Transverse colon (tissue), 4 donors: ENCODE results near the gene TYMS. TPM values are rescaled to one million over a fixed set of nuclear protein-coding genes. Genes with fewer than 3 reads are reported as not detected.

Experiments used
- DNase-seq: peaks from one replicate; pipeline ENCODE4 v3.0.0-alpha.2; 2019
- H3K27ac ChIP-seq, 4 donors: fragments of 200-600 bp; sonication (generic); 2 replicates each; pipeline ENCODE4 v1.5.1; 2016 to 2018; ENCODE audit warnings: inconsistent platforms in 4 of 4
- H3K27me3 ChIP-seq: fragments of 200-600 bp; sonication (generic); 2 replicates; pipeline ENCODE4 v1.5.1; 2017; ENCODE audit warnings: inconsistent platforms
- H3K36me3 ChIP-seq, 4 donors: fragments of 200-600 bp; sonication (generic); 2 replicates each; pipeline ENCODE4 v1.5.1; 2017 to 2019; ENCODE audit warnings: inconsistent platforms in 4 of 4
- H3K4me1 ChIP-seq, 4 donors: fragments of 200-600 bp; sonication (generic); 2 replicates each; pipeline ENCODE4 v1.5.1; 2017 to 2020; ENCODE audit warnings: inconsistent platforms in 4 of 4
- H3K4me3 ChIP-seq, 4 donors: fragments of 200-600 bp; sonication (generic); 1 replicate in 1 of 4; 2 replicates in 3 of 4; pipeline versions ENCODE4 v1.5.1 to v1.6.1; 2017 to 2019; ENCODE audit warnings: inconsistent platforms in 4 of 4
- H3K9me3 ChIP-seq, 2 donors: fragments of 200-600 bp; sonication (generic); 2 replicates each; pipeline ENCODE4 v1.5.1; 2017 to 2019; ENCODE audit warnings: inconsistent platforms in 2 of 2
- EP300 ChIP-seq: sonication (generic); formaldehyde crosslinking; IDR thresholded peaks from one replicate; pipeline ENCODE4 v1.6.1; 2017; ENCODE audit warnings: antibody characterized with exemption, low read depth
- POLR2A ChIP-seq: fragments of 450-650 bp; IDR thresholded peaks from one replicate; pipeline ENCODE4 v1.6.1; 2016; ENCODE audit warnings: antibody characterized with exemption, mild to moderate bottlenecking, moderate library complexity
- POLR2AphosphoS5 ChIP-seq, 3 donors: sonication (generic); formaldehyde crosslinking; IDR thresholded peaks; one replicate each; pipeline ENCODE4 v1.6.1; 2016; ENCODE audit warnings: antibody characterized with exemption in 3 of 3
- WGBS, 2 donors: methylation state at CpG; one replicate each; pipeline ENCODE4 v1.1.5; 2018; ENCODE audit warnings: low coverage in 1 of 2; 5-methylcytosine and 5-hydroxymethylcytosine counted together
- in situ Hi-C, 4 donors: fragments of 200-750 bp; cut with MboI; loops; one replicate each; pipeline versions ENCODE4 v1.15.0 to v1.15.1; 2017; ENCODE audit warnings: low sequenced_read_pairs in 3 of 4, low pct_ligation_motif_present in 1 of 4, low pct_unique_long_range_greater_than_20kb in 1 of 4
- intact Hi-C: fragments of 100-400 bp; cut with DNase I; formaldehyde crosslinking; loops from one replicate; pipeline ENCODE4 v1.15.1; 2023; ENCODE audit warnings: low total_unique reads
- total RNA-seq, 4 donors: library from RNA; depleted of rRNA; stranded (reverse); fragments of >200 nt; gene quantifications; one replicate each; pipeline ENCODE4 v1.1.0, GENCODE V29; 2016
- TF ChIP-seq, protein P1 (sequence below), 5 experiments: fragments of 200-600 bp in 3 of 5; fragments of 450-650 bp in 2 of 5; sonication (generic) in 3 of 5; IDR thresholded peaks; 1 replicate in 2 of 5; 2 replicates in 3 of 5; pipeline ENCODE4 v1.5.1; 2016 to 2017; ENCODE audit warnings: antibody characterized with exemption in 5 of 5, inconsistent platforms in 3 of 5, mild to moderate bottlenecking in 2 of 5, moderate library complexity in 1 of 5

The TYMS gene
- total RNA-seq, 4 donors from 2014 or later = 3.2 to 5.9 (median 4.7) TPM

DNA sequence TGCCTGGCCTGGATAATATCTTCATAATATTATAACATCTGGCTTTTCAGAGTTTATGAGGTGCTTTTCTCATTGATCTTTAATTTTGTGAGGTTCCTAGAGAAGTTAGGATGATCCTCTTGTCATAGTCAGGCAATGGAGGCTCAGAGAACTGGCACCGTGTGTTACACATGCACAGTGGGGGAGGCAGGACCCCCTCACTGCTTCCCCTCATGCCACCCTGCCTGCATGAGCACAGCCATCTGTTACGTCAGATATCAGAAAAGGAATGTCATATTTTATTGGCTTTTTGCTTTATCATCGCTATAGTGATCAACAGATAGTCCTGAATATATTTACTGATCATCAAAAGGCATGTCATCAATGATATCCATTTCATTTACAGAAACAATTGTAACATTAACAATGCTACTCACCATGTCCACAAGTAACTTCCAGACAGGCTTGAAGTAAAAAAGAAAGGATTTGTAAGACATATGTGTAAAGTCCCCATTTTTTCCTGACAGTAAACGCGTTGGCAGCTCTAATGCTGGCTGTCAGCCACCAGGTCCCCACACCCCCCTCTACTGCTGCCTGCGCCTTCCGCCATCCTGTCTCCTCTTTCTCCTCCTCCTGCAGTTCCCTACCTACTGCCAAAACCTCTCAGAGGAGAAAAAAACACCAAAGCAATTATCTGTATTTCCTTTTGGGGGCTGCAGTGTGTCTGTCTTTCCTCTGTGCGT is 36.2 kb downstream of the TYMS start:
- in situ Hi-C loops = no loop called here

DNA sequence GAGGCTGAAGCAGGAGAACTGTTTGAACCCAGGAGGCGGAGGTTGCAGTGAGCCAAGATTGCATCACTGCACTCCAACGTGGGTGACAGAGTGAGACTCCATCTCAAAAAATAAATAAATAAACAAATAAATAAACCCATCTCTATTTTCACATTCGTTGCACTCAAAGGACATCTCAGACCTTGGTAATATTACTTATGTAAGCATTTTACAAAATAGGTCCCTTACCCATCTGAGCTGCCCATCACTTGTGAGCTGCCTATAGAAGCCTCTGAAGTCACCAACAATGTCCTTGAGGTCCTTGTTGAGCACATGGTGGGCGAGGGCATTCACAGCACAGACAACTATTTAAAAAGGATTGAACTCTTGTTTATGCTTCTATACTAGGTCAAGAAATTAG is 39.6 kb downstream of the TYMS start:
- WGBS, 2 donors = 91 to 96% methylated on average over 4 of the region's 4 CpGs
- no peaks in the 10 kb centered on the region for H3K9me3 ChIP-seq
- H3K4me3 ChIP-seq = no peak overlapping the region
- peaks cover 0 to 5% (median 0%) of the 10 kb centered on the region in 4 donors for H3K4me1 ChIP-seq
- H3K27me3 ChIP-seq = no peaks in the 10 kb centered on the region
- peaks cover 0 to 14% (median 0%) of the 10 kb centered on the region in 4 donors for H3K36me3 ChIP-seq
- intact Hi-C loops = no loop called here
- TF ChIP-seq EP300 (no peak), POLR2A (no peak), POLR2AphosphoS5 (IDR thresholded peaks at IDR 0.05) (no peak)
- TF ChIP-seq, protein P1, sequence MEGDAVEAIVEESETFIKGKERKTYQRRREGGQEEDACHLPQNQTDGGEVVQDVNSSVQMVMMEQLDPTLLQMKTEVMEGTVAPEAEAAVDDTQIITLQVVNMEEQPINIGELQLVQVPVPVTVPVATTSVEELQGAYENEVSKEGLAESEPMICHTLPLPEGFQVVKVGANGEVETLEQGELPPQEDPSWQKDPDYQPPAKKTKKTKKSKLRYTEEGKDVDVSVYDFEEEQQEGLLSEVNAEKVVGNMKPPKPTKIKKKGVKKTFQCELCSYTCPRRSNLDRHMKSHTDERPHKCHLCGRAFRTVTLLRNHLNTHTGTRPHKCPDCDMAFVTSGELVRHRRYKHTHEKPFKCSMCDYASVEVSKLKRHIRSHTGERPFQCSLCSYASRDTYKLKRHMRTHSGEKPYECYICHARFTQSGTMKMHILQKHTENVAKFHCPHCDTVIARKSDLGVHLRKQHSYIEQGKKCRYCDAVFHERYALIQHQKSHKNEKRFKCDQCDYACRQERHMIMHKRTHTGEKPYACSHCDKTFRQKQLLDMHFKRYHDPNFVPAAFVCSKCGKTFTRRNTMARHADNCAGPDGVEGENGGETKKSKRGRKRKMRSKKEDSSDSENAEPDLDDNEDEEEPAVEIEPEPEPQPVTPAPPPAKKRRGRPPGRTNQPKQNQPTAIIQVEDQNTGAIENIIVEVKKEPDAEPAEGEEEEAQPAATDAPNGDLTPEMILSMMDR (IDR thresholded peaks at IDR 0.05) = no peak
- DNase-seq = no peak
- H3K27ac ChIP-seq = no peak overlapping the region
- in situ Hi-C loops = no loop called here

More for the DNA sequence above, 36.2 kb downstream of the TYMS start:
- TF ChIP-seq POLR2AphosphoS5 (IDR thresholded peaks at IDR 0.05) (no peak), POLR2A (no peak), EP300 (no peak)
- TF ChIP-seq, protein P1 (IDR thresholded peaks at IDR 0.05) = no peak
- no peak for DNase-seq
- H3K4me3 ChIP-seq = no peak overlapping the region
- intact Hi-C loops = no loop called here
- peaks cover 0 to 5% (median 0%) of the 10 kb centered on the region in 4 donors for H3K4me1 ChIP-seq
- no peaks in the 10 kb centered on the region for H3K9me3 ChIP-seq
- WGBS, 2 donors = 68 to 78% methylated on average over 8 of the region's 8 CpGs
- H3K27ac ChIP-seq = no peak overlapping the region
- no peaks in the 10 kb centered on the region for H3K27me3 ChIP-seq
- peaks cover 0 to 14% (median 0%) of the 10 kb centered on the region in 4 donors for H3K36me3 ChIP-seq

DNA sequence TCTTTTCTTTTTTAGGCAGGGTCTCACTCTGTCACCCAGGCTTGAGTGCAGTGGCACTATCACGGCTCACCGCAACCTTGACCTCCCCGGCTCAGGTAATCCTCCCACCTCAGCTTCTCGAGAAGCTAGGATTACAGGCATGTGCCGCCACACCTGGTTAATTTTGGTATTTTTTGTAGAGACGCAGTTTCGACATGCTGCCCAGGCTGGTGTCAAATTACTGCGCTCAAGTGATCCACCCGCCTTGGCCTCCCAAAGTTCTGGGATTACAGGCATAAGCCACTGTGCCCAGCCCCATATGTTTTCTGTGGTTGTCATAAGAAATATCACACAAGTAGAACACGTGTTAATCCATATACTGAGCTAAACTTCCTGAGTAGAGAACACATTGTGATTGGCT is 40.3 kb downstream of the TYMS start:
- DNase-seq = no peak
- H3K36me3 ChIP-seq = peaks cover 0 to 10% (median 0%) of the 10 kb centered on the region in 4 donors
- 91 to 95% methylated on average over 9 to 10 of the region's 10 CpGs for WGBS, 2 donors

DNA sequence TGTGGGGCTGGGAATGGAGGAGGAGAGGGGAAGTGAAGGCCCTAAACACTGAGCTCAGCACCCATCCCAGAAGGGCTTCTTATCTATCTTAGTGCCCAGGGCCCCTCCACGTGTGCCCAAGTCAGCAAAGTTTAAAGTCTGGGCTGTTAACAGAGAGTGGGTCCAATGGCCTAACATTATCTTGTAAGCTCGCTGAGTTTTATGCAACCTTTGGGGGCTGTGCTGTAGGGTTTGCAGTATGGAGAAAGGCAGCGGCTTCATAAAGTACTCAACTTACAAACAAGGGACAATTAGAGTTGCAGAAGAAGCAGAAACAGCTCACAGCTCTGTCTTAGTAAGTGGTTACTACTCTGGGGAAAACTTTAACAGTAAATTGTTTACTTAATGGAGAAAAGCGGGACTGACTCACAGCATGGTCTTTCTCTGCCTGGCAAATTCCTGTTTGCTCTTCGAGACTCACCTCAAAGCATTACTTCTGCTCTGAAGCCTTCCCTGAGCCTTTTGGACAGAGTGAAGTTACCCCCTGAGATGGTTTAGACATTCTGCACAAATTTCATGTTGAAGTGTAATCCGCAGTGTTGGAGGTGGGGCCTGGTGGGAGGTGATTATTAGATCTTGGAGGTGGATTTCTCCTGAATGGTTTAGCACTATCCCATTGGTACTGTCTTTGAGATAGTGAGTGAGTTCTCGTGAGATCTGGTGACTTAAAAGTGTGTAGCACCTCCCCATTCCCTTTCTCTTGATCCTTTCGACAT is 45.9 kb downstream of the TYMS start:
- 67 to 100% methylated on average over 1 to 8 of the region's 8 CpGs for WGBS, 2 donors
- in situ Hi-C loops (no loop called here), intact Hi-C loops (no loop called here)
- Histone ChIP-seq H3K4me3 (no peak overlapping the region), H3K27ac (peak overlapping the region; percentile 52 to 67 (median 60)), H3K36me3 (peaks cover 0 to 5% (median 0%) of the 10 kb centered on the region in 4 donors), H3K4me1 (peaks cover 0 to 10% (median 4%) of the 10 kb centered on the region in 4 donors), H3K9me3 (no peaks in the 10 kb centered on the region), H3K27me3 (no peaks in the 10 kb centered on the region)
- TF ChIP-seq POLR2A (no peak), EP300 (no peak), POLR2AphosphoS5 (IDR thresholded peaks at IDR 0.05) (no peak)
- TF ChIP-seq, protein P1 (IDR thresholded peaks at IDR 0.05) = no peak
- no peak for DNase-seq

More for the DNA sequence above, 40.3 kb downstream of the TYMS start:
- TF ChIP-seq POLR2A (no peak), EP300 (no peak), POLR2AphosphoS5 (IDR thresholded peaks at IDR 0.05) (no peak)
- TF ChIP-seq, protein P1 (IDR thresholded peaks at IDR 0.05) = no peak
- Histone ChIP-seq H3K4me1 (peaks cover 0 to 10% (median 0%) of the 10 kb centered on the region in 4 donors), H3K27me3 (no peaks in the 10 kb centered on the region), H3K9me3 (no peaks in the 10 kb centered on the region), H3K4me3 (no peak overlapping the region), H3K27ac (no peak overlapping the region)
- in situ Hi-C loops (no loop called here), intact Hi-C loops (no loop called here)
